Hippocampal formation (tissue), 2 donors: ENCODE measurements around the gene TIMM13.
A peak's percentile ranks its signal among the peaks of the same experiment; 100 is the strongest.

ENCODE experiments used
- DNase-seq, 2 donors: peaks; one replicate each; lab custom pipeline; 2025; lab: John Stamatoyannopoulos, UW

TIMM13 gene

GRCh38 chr19:2382530-2383222 is 44.7 kb downstream of the TIMM13 start:
- no peak for DNase-seq

GRCh38 chr19:2381148-2381820 is 46.1 kb downstream of the TIMM13 start:
- DNase-seq, result peak; percentile 86 to 98

- no peak for DNase-seq
Observed at GRCh38 chr19:2380567-2380966, 46.8 kb downstream of the TIMM13 start.

GRCh38 chr19:2376784-2377519 is 50.4 kb downstream of the TIMM13 start:
- DNase-seq, result no peak
